ACC112 (cell line): ENCODE data around the gene RBM20.

Source experiments
- H2AFZ ChIP-seq: fragments of 200-600 bp; sonication (generic); one replicate; pipeline ENCODE4 v1.6.0; 2017; ENCODE audit warnings: antibody characterized with exemption, low read length; ENCODE audit not compliant: unreplicated experiment
- H3K27ac ChIP-seq: fragments of 200-600 bp; sonication (generic); 2 replicates; pipeline ENCODE4 v1.5.1; 2014; ENCODE audit warnings: low read depth, mild to moderate bottlenecking, antibody characterized with exemption, low read length, moderate library complexity
- H3K27me3 ChIP-seq: fragments of 200-600 bp; sonication (generic); 2 replicates; pipeline ENCODE4 v1.6.1; 2014; ENCODE audit warnings: mild to moderate bottlenecking, antibody characterized with exemption, low read length, moderate library complexity, mixed read lengths; ENCODE audit not compliant: insufficient read depth
- H3K36me3 ChIP-seq: fragments of 200-600 bp; sonication (generic); 2 replicates; pipeline ENCODE4 v1.6.1; 2016; ENCODE audit warnings: mild to moderate bottlenecking, antibody characterized with exemption, low read length, moderate library complexity, mixed read lengths; ENCODE audit not compliant: insufficient read depth
- H3K4me1 ChIP-seq: fragments of 200-600 bp; sonication (generic); one replicate; pipeline ENCODE4 v1.6.1; 2016; ENCODE audit warnings: low read length, mixed read lengths; ENCODE audit not compliant: insufficient read depth, unreplicated experiment, control insufficient read depth
- H3K4me3 ChIP-seq: fragments of 200-600 bp; sonication (generic); 2 replicates; pipeline ENCODE4 v1.5.1; 2014; ENCODE audit warnings: mild to moderate bottlenecking, low read depth, low read length
- H3K79me2 ChIP-seq: fragments of 200-600 bp; sonication (generic); one replicate; pipeline ENCODE4 v1.6.0; 2016; ENCODE audit warnings: low read length; ENCODE audit not compliant: control insufficient read depth, unreplicated experiment, insufficient read depth

RBM20 gene

DNA sequence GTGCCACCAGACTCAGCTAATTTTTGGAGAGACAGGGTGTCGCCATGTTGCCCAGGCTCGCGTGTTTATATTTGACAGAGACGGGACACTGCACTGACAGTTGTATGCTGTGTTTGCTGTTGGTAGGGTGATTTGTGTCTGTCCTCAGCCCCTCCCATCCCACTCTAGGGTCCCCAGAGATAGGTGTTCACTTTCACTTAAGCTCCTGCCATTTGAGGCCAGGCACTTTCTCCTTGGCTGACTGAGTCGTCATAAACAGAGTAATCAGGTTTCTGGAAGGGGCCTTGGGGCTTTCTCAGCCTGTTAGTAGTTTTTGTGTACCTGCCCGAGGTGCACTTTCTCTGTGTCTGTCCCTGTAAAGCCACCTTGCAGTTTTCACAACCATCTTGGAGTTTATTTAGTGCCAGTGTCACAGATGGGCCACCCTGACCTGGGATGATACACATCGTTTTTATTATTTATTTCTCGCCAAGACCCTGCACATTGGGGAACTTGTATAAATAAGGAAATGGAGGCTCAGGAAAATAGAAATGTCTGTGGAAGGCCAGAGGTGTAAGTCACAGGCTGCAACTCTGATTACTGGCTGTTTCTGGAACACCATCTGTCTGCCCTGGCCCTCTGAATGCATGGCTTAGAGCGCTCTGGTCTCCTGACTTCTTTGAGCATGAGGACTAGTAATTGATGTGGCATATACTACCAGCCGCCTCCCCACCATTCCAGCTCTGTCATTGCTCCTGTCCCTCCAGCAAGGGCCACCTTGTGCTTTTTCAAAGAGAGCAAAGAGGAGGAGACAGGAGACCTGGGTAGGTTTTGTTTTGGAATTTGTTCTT is 145.7 kb downstream of the RBM20 start:
- H3K27me3 ChIP-seq: no peaks in the 10 kb centered on the region
- H3K27ac ChIP-seq: no peak overlapping the region
- no peaks in the 10 kb centered on the region for H3K79me2 ChIP-seq
- H2AFZ ChIP-seq: no peak overlapping the region
- no peak overlapping the region for H3K4me3 ChIP-seq
- no peaks in the 10 kb centered on the region for H3K4me1 ChIP-seq
- H3K36me3 ChIP-seq: no peaks in the 10 kb centered on the region

DNA sequence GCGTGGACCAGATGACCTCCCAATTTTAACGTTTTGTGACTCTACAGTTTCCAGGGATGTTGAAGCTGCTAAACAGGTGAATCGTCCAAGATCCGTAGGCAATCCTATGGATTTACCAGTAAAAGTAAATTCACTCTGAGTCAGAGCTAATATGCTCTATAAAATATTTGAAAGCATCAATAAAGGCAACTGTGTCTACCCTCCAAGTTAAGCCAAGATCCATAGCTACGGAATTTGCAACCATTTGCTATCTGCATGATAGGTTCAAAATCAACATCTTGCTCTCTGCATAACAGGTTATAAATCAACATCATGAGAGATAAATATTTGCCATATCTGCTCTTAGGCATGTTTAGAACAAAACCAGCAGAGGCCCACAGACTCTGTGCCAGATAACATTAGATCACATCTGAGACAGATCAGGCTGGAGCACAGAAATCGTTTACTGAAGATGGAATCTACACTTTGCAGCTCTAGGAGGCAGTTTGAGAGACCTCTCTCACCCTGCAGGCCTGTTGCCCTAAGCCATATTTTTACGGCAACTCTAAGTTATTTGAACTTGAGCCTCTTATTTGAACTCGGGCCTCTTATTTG is 146.9 kb downstream of the RBM20 start:
- Histone ChIP-seq H3K27me3 (no peaks in the 10 kb centered on the region), H3K79me2 (no peaks in the 10 kb centered on the region), H3K4me1 (no peaks in the 10 kb centered on the region), H2AFZ (no peak overlapping the region), H3K36me3 (no peaks in the 10 kb centered on the region), H3K27ac (no peak overlapping the region), H3K4me3 (no peak overlapping the region)

DNA sequence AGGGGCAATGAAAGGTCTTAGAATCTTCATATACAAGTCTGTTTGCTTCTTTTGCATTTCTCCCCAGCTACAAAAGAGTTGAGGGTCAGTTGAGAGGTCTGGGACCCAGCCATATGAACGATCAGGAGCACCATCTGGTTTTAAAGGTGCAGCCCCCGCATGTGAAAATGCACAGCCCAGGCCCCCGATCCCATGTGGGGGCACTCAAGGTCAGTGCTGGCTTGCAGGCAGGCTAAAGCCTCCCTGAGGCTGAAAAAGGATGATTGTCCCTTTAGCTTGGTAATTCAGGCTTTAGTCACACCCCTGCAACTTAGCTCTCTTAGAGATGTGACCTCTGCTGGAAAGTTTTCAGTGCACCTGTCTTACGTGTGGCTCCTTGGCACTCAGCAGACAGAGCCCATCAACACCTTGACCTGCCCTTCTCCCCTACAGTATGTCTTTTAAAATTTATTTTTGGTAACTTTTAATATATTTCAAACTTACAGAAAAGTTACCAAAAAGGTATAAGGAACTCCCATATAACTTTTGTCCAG is 147.5 kb downstream of the RBM20 start:
- H3K36me3 ChIP-seq: no peaks in the 10 kb centered on the region
- no peak overlapping the region for H3K4me3 ChIP-seq
- H3K4me1 ChIP-seq: no peaks in the 10 kb centered on the region
- no peaks in the 10 kb centered on the region for H3K27me3 ChIP-seq
- H3K27ac ChIP-seq: no peak overlapping the region
- H2AFZ ChIP-seq: no peak overlapping the region
- H3K79me2 ChIP-seq: no peaks in the 10 kb centered on the region

DNA sequence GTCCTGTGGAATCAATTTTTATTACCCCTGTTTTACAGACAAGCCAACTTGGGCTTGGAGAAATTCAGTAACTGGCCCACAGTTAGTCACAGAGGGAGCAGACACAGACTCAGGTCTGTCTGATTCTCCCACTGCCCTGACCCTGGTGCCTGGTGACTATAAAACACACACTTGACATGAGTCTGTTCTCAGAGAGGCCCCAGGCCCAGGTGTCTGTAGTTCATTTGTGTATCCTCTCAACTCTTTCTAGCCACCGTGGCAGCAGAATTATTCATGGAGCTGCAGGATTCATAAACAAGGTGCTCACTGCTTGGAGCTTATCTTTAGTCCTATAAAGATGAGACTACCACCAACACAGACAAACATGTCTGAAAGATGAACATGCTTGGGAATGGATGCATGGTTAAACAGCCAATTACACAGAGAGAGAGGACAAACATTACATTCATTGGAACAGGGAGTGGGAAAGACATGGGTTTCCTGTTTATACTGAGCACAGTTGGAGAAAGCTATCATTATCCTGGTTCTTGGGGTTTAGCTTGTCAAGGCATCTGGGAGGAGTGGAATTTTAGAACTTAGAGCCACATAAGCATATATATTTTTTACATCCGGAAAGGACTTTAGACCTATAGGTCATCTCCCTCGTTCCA is 148.5 kb downstream of the RBM20 start:
- H3K36me3 ChIP-seq: no peaks in the 10 kb centered on the region
- H3K79me2 ChIP-seq: no peaks in the 10 kb centered on the region
- no peak overlapping the region for H2AFZ ChIP-seq
- no peak overlapping the region for H3K27ac ChIP-seq
- H3K27me3 ChIP-seq: no peaks in the 10 kb centered on the region
- H3K4me3 ChIP-seq: no peak overlapping the region
- no peaks in the 10 kb centered on the region for H3K4me1 ChIP-seq

DNA sequence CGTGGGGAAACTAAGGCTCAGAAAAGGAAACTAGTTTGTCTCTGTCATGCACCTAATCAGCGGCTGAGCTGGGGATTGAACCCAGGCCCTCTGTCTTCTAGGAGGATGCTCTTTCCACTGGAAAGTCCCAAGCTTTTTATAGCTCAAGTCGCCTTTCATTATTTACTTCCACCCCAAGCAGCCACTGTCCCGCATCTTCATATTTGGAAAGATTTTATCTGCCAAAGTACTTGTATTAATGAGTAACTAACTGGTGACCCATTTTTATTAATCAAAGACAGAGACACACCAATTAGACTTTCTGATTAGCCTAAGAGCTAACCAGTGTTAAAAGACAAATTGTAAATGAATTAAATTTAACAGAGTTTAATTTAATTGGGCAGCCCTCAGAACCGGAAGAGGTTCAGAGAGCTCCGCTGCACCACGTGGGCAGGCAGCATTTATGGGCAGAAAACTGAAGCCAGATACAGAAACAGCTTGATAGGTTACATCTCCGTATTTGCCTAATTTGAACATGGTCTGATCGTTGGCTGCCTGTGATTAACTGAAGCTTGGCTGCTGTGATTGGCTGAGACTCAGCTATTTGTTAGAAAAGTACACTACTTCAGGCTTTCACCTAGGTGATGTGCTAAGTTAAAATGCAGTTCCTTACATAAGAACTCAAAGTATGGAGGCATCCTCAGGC is 149.1 kb downstream of the RBM20 start:
- no peak overlapping the region for H2AFZ ChIP-seq
- no peak overlapping the region for H3K27ac ChIP-seq

DNA sequence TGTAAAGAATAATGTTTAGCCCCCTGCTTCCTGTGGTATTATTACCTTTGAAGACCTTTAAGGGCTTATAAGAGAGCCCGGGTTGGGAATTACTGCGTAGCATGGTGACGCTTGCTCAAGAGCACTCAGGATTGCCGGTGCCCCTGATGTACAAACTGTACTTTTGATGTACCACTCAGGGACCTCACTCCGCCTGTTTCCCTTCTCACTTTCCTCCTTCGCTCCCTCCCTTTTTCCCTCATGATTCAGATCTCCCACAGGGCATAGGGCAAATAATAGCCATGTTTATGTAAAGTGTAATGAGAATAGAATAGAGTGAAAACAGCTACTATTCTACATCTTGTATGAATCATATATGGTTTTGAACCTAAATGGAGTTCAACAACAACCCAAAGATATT is 149.8 kb downstream of the RBM20 start:
- H3K4me3 ChIP-seq: no peak overlapping the region
- H3K36me3 ChIP-seq: no peaks in the 10 kb centered on the region
- H3K79me2 ChIP-seq: no peaks in the 10 kb centered on the region
- H3K27me3 ChIP-seq: no peaks in the 10 kb centered on the region
- H3K27ac ChIP-seq: no peak overlapping the region
- H2AFZ ChIP-seq: no peak overlapping the region
- no peaks in the 10 kb centered on the region for H3K4me1 ChIP-seq

More for the DNA sequence above, 149.1 kb downstream of the RBM20 start:
- H3K79me2 ChIP-seq: no peaks in the 10 kb centered on the region
- H3K27me3 ChIP-seq: no peaks in the 10 kb centered on the region
- no peaks in the 10 kb centered on the region for H3K36me3 ChIP-seq
- no peaks in the 10 kb centered on the region for H3K4me1 ChIP-seq
- no peak overlapping the region for H3K4me3 ChIP-seq

DNA sequence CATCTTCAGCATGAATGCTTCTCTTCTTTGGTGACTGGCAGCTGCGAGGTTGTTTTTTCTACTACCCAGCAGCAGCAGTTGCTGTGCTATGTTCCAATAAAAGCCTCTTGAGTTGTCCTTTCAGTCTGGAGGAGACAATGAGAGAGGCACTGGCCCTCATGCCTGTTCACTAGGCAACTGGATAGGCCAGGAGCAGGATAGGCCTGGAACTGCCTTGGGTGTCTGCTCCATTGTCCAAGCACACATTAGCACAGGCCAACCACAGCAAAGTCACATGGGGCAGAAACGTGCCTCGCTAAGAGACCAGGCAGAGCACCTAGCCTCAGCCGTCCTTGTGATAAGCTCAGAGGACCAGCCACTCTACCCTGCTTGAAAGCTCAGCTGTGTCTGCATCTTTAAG is 150.7 kb downstream of the RBM20 start:
- Histone ChIP-seq H3K79me2 (no peaks in the 10 kb centered on the region), H3K4me1 (no peaks in the 10 kb centered on the region), H3K36me3 (no peaks in the 10 kb centered on the region), H3K27me3 (peaks cover 4% of the 10 kb centered on the region; the same call in 1 of the 2 replicates), H2AFZ (no peak overlapping the region), H3K4me3 (no peak overlapping the region), H3K27ac (no peak overlapping the region)

DNA sequence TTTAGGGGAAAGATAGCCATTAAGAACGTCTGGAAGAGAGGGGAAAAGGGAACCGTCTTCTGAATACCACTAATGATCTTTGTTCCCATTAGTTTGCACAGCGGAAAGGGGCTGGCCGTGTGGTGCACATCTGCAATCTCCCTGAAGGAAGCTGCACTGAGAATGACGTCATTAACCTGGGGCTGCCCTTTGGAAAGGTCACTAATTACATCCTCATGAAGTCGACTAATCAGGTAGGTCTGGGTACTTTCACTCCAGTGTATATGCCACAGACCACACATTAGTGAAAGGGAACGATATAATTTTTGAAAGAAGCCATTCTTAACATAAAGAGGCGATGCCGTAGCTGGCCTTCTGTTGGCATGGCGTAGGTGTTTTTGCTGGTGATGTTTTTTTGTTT is 153.3 kb downstream of the RBM20 start:
- H3K27me3 ChIP-seq: peaks cover 4% of the 10 kb centered on the region; the same call in 1 of the 2 replicates
- H3K4me1 ChIP-seq: peaks cover 3% of the 10 kb centered on the region
- no peak overlapping the region for H3K27ac ChIP-seq
- no peak overlapping the region for H3K4me3 ChIP-seq
- H2AFZ ChIP-seq: no peak overlapping the region
- H3K36me3 ChIP-seq: no peaks in the 10 kb centered on the region
- no peaks in the 10 kb centered on the region for H3K79me2 ChIP-seq

DNA sequence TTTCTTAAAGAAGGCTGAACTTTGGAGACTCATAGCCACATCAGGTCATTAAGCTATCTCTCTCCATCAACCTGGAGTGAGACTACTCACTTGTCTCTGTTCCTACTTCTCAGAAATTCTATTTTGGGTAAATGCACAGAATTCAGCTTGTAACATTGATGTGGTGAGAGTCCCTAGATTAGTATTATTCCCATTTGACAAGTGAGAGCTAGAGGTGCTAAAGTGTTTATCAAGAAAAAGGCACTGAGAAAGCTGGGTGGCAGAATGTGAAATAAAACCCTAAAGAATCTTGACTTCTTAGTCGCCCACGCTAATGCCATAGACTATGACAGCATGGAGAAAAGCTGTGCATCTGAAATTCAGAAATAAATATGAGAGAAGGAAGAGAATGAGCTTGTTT is 154.2 kb downstream of the RBM20 start:
- Histone ChIP-seq H3K4me1 (peaks cover 9% of the 10 kb centered on the region), H3K79me2 (no peaks in the 10 kb centered on the region), H3K27ac (no peak overlapping the region), H3K36me3 (no peaks in the 10 kb centered on the region), H2AFZ (no peak overlapping the region), H3K4me3 (no peak overlapping the region), H3K27me3 (peaks cover 4% of the 10 kb centered on the region; the same call in 1 of the 2 replicates)

DNA sequence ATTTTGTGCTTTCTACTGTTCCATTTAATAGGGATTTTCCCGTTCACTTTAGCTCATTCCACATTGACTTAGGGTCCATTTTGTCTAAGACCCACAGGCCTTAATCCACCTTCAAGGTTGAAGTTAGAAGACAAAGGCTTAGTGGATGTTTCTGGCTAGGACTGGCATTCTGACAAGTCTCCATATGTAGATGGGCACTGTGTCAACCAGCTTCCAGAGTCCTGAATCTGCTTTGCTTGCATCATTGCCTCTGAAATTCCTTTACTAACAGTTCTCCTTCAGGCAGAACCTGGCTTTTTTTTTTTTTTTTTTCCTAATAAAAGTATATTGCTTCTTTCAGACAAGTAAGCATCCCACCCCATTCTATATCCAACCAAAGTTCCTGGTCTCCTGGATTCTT is 158.0 kb downstream of the RBM20 start:
- H3K27ac ChIP-seq: no peak overlapping the region
- H3K4me1 ChIP-seq: peaks cover 9% of the 10 kb centered on the region
- H3K27me3 ChIP-seq: peaks cover 4% of the 10 kb centered on the region; the same call in 1 of the 2 replicates
- no peaks in the 10 kb centered on the region for H3K79me2 ChIP-seq
- 0 out of 2 replicates have a peak overlapping the region, but pooled peaks have one; percentile 17 for H3K4me3 ChIP-seq
- peak overlapping the region; percentile 16 for H2AFZ ChIP-seq
- H3K36me3 ChIP-seq: no peaks in the 10 kb centered on the region
